Kidney (tissue), 14 donors: Measurements from ENCODE around the gene MUL1. TPM values are rescaled to one million over a fixed set of nuclear protein-coding genes. Genes with fewer than 3 reads are reported as not detected.
A peak's percentile ranks its signal among the peaks of the same experiment; 100 is the strongest.

Experiments
- DNase-seq, 5 donors: peaks; one replicate each; pipeline ENCODE4 v3.0.0-alpha.2; 2013 to 2020
- FAIRE-seq: peaks from 2 replicates; lab custom pipeline; 2012; peaks lifted over from hg19 to GRCh38; lab: Jason Lieb, UNC
- H3K27ac ChIP-seq, 2 donors: one replicate each; pipeline ENCODE4 v1.7.0; 2013; ENCODE audit warnings: low read depth in 2 of 2, low read length in 2 of 2, inconsistent platforms in 1 of 2
- H3K27me3 ChIP-seq: one replicate; pipeline ENCODE4 v1.7.1; 2013; ENCODE audit warnings: low read length, inconsistent platforms; ENCODE audit not compliant: control insufficient read depth, insufficient read depth
- H3K36me3 ChIP-seq, 3 donors: one replicate each; pipeline versions ENCODE4 v1.7.0 to v1.7.1; 2013; ENCODE audit warnings: low read length in 3 of 3, control low read depth in 1 of 3, inconsistent platforms in 1 of 3; ENCODE audit not compliant: insufficient read depth in 3 of 3, control insufficient read depth in 2 of 3
- H3K4me1 ChIP-seq, 3 donors: one replicate each; pipeline versions ENCODE4 v1.7.0 to v1.7.1; 2013; ENCODE audit warnings: low read length in 3 of 3, inconsistent platforms in 1 of 3, low read depth in 1 of 3; ENCODE audit not compliant: control insufficient read depth in 2 of 3, insufficient read depth in 2 of 3
- H3K4me3 ChIP-seq, 3 donors: one replicate each; pipeline versions ENCODE4 v1.7.0 to v1.8.1; 2013; ENCODE audit warnings: low read length in 3 of 3, control low read depth in 1 of 3, inconsistent platforms in 1 of 3
- H3K9ac ChIP-seq, 3 donors: one replicate each; pipeline versions ENCODE4 v1.7.0 to v1.7.1; 2013; ENCODE audit warnings: low read length in 3 of 3, control low read depth in 1 of 3, inconsistent platforms in 1 of 3
- H3K9me3 ChIP-seq, 3 donors: one replicate each; pipeline versions ENCODE4 v1.7.0 to v1.7.1; 2013; ENCODE audit warnings: low read length in 3 of 3, control low read depth in 1 of 3, inconsistent platforms in 1 of 3; ENCODE audit not compliant: control insufficient read depth in 2 of 3, insufficient read depth in 1 of 3
- intact Hi-C: fragments of 100-400 bp; cut with DNase I; formaldehyde crosslinking; loops from one replicate; pipeline ENCODE4 v1.11.1; 2022
- polyA plus RNA-seq: library from polyadenylated mRNA; stranded (reverse); fragments of 350-450 nt; fragmentation: Illumina TruSeq; extraction: RNeasy Lipid Tissue Mini Kit (QIAGEN cat#74804); gene quantifications from one replicate; pipeline ENCODE4 v1.2.3, GENCODE V29; 2014; ENCODE audit warnings: low read depth, low replicate concordance; ENCODE audit not compliant: insufficient read depth
- total RNA-seq: library from RNA; stranded (reverse); fragmentation: NEBNext Ultra II Directional; extraction: Animal tissue kit (Norgen Biotek cat#: 25700); gene quantifications from one replicate; pipeline ENCODE4 v1.2.1, GENCODE V29; 2021
- TF ChIP-seq, protein P1 (sequence below): IDR thresholded peaks from 3 replicates; pipeline ENCODE4 v1.5.1; 2012; ENCODE audit warnings: mild to moderate bottlenecking, moderate library complexity, borderline replicate concordance; ENCODE audit not compliant: insufficient read depth; ENCODE audit errors: extremely low read depth
- donor health status: control.
- donor health status: control.
- donor health status: control.
- donor health status: control.
- donor health status: control.
- donor health status: DM: yes; HTN: yes; CAD: no.
- donor health status: Normal renal cell carcinoma (clear cell type).

The MUL1 gene
- total and polyA plus RNA-seq, 2 donors from 2014 or later = 33.0 to 40.0 TPM

DNA sequence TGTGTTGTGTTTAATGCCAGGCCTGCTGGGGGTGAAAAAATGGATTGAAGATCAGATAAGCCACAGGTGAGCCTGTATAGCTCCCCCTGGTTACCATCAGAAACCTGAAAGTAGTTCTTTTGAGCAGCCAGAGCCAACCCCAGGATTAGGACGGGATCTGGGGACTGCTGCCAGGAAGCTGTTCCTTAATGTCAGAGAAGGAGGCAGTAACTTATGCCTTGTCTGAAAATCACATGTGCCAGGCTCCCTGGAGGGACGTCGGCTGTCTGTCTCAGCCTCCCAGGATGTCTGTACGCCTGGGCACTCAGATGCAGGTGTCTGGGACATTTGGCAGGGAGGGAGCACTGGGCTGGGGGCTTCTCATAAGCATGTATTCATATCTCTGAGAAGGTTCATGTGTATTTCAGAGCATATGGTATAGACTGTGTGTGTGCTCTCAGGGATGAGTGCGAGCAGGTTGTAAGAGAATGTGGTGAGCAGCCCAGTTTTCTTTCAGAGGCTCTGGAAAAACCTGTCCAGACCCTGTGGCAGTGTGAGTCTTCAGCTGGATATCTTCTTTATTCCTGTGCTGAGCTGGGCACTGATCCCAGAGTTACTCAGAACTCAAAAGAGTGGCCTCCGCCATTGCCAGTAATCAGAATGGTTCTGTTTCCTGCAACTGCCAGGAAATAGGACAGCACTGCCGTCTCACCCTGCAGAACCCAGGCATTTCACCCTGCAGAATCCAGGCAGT, 47.2 kb upstream of the MUL1 start:
- Histone ChIP-seq H3K9ac (no peak overlapping the region), H3K36me3 (no peaks in the 10 kb centered on the region), H3K9me3 (no peaks in the 10 kb centered on the region), H3K27ac (no peak overlapping the region), H3K27me3 (no peaks in the 10 kb centered on the region), H3K4me3 (no peak overlapping the region), H3K4me1 (peaks cover 0 to 12% (median 0%) of the 10 kb centered on the region in 3 donors)
- intact Hi-C loops = no loop called here
- TF ChIP-seq, protein P1, sequence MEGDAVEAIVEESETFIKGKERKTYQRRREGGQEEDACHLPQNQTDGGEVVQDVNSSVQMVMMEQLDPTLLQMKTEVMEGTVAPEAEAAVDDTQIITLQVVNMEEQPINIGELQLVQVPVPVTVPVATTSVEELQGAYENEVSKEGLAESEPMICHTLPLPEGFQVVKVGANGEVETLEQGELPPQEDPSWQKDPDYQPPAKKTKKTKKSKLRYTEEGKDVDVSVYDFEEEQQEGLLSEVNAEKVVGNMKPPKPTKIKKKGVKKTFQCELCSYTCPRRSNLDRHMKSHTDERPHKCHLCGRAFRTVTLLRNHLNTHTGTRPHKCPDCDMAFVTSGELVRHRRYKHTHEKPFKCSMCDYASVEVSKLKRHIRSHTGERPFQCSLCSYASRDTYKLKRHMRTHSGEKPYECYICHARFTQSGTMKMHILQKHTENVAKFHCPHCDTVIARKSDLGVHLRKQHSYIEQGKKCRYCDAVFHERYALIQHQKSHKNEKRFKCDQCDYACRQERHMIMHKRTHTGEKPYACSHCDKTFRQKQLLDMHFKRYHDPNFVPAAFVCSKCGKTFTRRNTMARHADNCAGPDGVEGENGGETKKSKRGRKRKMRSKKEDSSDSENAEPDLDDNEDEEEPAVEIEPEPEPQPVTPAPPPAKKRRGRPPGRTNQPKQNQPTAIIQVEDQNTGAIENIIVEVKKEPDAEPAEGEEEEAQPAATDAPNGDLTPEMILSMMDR = no peak
- FAIRE-seq (no peak), DNase-seq (no peak)

DNA sequence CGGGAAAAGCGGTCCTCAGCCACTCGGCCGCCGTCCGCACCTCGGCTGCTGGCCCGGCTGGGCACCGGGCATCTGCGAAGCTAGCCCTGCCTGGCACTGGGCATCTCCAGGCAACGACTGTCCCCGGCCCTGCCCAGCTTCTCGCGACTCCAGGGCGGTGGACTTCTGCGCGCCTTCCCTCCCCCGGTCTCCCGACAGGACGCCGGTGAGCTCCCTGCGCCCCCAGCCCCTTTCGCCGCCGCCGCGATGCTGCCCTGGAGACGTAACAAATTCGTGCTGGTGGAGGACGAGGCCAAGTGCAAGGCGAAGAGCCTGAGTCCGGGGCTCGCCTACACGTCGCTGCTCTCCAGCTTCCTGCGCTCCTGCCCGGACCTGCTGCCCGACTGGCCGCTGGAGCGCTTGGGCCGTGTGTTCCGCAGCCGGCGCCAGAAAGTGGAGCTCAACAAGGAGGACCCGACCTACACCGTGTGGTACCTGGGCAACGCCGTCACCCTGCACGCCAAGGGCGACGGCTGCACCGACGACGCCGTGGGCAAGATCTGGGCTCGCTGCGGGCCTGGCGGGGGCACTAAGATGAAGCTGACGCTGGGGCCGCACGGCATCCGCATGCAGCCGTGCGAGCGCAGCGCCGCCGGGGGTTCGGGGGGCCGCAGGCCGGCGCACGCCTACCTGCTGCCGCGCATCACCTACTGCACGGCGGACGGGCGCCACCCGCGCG, 44.9 kb upstream of the MUL1 start:
- peak overlapping the region; percentile 18 to 61 (median 33) for H3K4me3 ChIP-seq
- DNase-seq (peak; percentile 32 to 79 (median 46)), FAIRE-seq (no peak)
- H3K36me3 ChIP-seq = no peaks in the 10 kb centered on the region
- H3K27me3 ChIP-seq = no peaks in the 10 kb centered on the region
- intact Hi-C loops = no loop called here
- peak overlapping the region in 1 of 2 donors; percentile 37 for H3K27ac ChIP-seq
- H3K4me1 ChIP-seq = peaks cover 0 to 12% (median 0%) of the 10 kb centered on the region in 3 donors
- no peaks in the 10 kb centered on the region for H3K9me3 ChIP-seq
- TF ChIP-seq, protein P1 = no peak
- no peak overlapping the region for H3K9ac ChIP-seq

DNA sequence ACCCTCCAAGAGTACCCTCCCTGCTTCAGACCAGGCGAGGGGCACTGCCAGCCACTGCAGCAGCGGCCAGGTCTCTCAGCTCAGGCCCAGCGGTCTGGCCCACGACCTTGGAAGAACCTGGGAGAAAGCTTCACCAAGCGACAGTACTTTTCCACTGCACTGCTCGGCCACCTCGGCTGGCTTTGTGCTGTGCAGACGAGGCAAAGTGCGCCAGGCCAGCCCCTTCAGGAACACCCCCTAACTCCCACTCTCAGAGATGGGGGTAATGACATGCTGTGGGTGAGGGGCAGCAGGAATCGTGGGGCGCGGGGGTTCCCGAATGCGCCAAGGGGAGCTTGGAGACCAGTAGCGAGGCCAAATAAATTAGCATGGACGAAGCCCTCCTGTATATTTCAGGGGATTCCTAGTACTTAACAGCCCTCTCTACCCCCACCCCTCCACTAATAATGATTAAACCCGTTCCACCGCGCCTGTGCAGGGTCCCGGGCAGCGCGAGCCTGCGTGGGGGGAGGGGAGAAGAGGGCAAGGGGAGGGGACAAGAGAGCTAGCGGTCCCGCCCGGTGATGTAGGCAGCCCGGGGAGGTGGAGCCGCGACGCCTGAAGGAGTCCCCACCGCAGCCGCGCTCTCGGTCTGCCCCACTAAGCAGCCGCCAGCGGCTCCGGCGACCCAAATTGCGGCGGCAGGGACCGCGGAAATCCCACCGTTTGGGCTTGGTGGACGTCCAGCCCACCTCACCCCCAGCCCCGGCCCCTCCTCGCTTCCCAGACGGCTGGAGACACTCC, 44.2 kb upstream of the MUL1 start, which contains the start of gene FAM43B:
TSS of gene FAM43B (plus strand) at position 629 of the 783 bp plus-strand sequence. CDS start 401 bp downstream, outside the sequence.
- FAIRE-seq (no peak), DNase-seq (peak; percentile 93 to 96 (median 94))
- H3K36me3 ChIP-seq = no peaks in the 10 kb centered on the region
- no peaks in the 10 kb centered on the region for H3K27me3 ChIP-seq
- intact Hi-C loops = no loop called here
- TF ChIP-seq, protein P1 = no peak
- H3K9me3 ChIP-seq = no peaks in the 10 kb centered on the region
- peaks cover 0 to 12% (median 0%) of the 10 kb centered on the region in 3 donors for H3K4me1 ChIP-seq
- peak within 1 kb of the TSS; percentile 18 to 69 (median 61) for H3K4me3 ChIP-seq
- H3K27ac ChIP-seq = peak within 1 kb of the TSS; percentile 37 to 67
- peak within 1 kb of the TSS in 2 of 3 donors; percentile 32 to 55 for H3K9ac ChIP-seq
